K562 (cell line): ENCODE data around the gene C11orf86. TPM values are rescaled to one million over a fixed set of nuclear protein-coding genes. Genes with fewer than 3 reads are reported as not detected.

Experiments
- ARID1B ChIP-seq: fragments of 450-650 bp; IDR thresholded peaks from 2 replicates; pipeline ENCODE4 v1.6.1; 2016; ENCODE audit warnings: antibody characterized with exemption, mild to moderate bottlenecking, inconsistent platforms
- ATF3 ChIP-seq, 2 experiments: fragments of 450-650 bp in 1 of 2; sonication (generic) in 1 of 2; formaldehyde crosslinking in 1 of 2; IDR thresholded peaks in 1 of 2; conservative IDR thresholded peaks in 1 of 2; 2 replicates each; pipeline versions ENCODE4 v1.6.1 to v1.8.1; 2016 to 2023; ENCODE audit warnings: mild to moderate bottlenecking in 2 of 2, moderate library complexity in 2 of 2, inconsistent platforms in 1 of 2, missing genetic modification reagents in 1 of 2
- C11orf30 ChIP-seq: fragments of 450-650 bp; IDR thresholded peaks from 2 replicates; pipeline ENCODE4 v1.6.1; 2016; ENCODE audit warnings: low read depth, mild to moderate bottlenecking
- ELK1 ChIP-seq: sonication (generic); formaldehyde crosslinking; IDR thresholded peaks from 2 replicates; pipeline ENCODE4 v1.8.1; 2022; ENCODE audit warnings: missing genetic modification reagents
- GABPA ChIP-seq: fragments of 200-800 bp; sonication (Bioruptor generic); conservative IDR thresholded peaks from 2 replicates; pipeline ENCODE4 v1.6.1; 2016; ENCODE audit warnings: low read depth, missing genetic modification characterization, missing compliant biosample characterization
- NCOR1 ChIP-seq: fragments of 450-650 bp; IDR thresholded peaks from 2 replicates; pipeline ENCODE4 v1.6.1; 2016; ENCODE audit warnings: mild to moderate bottlenecking, moderate library complexity
- ZNF449 ChIP-seq: fragments of 250-450 bp; sonication (Bioruptor Pico); IDR thresholded peaks from 2 replicates; pipeline ENCODE4 v1.8.0; 2022; ENCODE audit warnings: moderate library complexity, mild to moderate bottlenecking, inconsistent platforms
- polyA plus RNA-seq, 8 experiments: library from polyadenylated mRNA; depleted of rRNA in 4 of 8; stranded (reverse) in 5 of 8; unstranded in 3 of 8; fragments of >200 nt; fragmentation: Nextera tagmentation in 2 of 8; fragmentation: Illumina TruSeq in 1 of 8; extraction: Ambion mirVana in 2 of 8; extraction: Trizol in 1 of 8; gene quantifications; 2 replicates each; pipeline versions ENCODE4 v1.2.1 to v1.2.3, GENCODE V29; 2011 to 2014; ENCODE audit warnings: inconsistent platforms in 1 of 8, missing spikeins in 1 of 8
- total RNA-seq, 7 experiments: library from RNA; depleted of rRNA in 6 of 7; stranded (reverse); fragments of >200 nt in 6 of 7; fragmentation: Illumina TruSeq in 2 of 7; extraction: Trizol in 2 of 7; gene quantifications; 2 replicates each; pipeline versions ENCODE4 v1.2.1 to v1.2.3, GENCODE V29; 2011 to 2021; ENCODE audit warnings: low replicate concordance in 1 of 7

The C11orf86 gene
- total and polyA plus RNA-seq, 9 of the 15 experiments (the other 6 are each of a cell fraction or from before 2014, with no cell fraction given), result not detected

- no peak for TF ChIP-seq GABPA (tag)
- peak; percentile 44; the same call in 1 of the 2 replicates for TF ChIP-seq C11orf30
- no peak for TF ChIP-seq ELK1 (CRISPR knock-in tag)
- 0 out of 2 replicates have a peak, but pooled peaks have one; percentile 7 for TF ChIP-seq ARID1B
- TF ChIP-seq ATF3 (IDR thresholded peaks at IDR 0.05), result peak; percentile 19; the same call in 1 of the 2 replicates
- no peak for TF ChIP-seq ATF3 (CRISPR knock-in tag; conservative IDR thresholded peaks at IDR 0.05)
- no peak for TF ChIP-seq ZNF449 (CRISPR knock-in tag)
- no peak for TF ChIP-seq NCOR1
- TF ChIP-seq, all 486 proteins: peak for 10
Observed at GRCh38 chr11:66938582-66939135, 36.4 kb upstream of the C11orf86 start (continued).
